GM12891 (cell line): ENCODE data around the gene ELF4.

ENCODE experiments used
- DNase-seq: peaks from one replicate; pipeline ENCODE4 v3.0.0; 2011; ENCODE audit warnings: low spot score; ENCODE audit not compliant: insufficient read length
- FAIRE-seq: peaks from 2 replicates; lab custom pipeline; 2011; peaks lifted over from hg19 to GRCh38; lab: Jason Lieb, UNC
- PAX5 ChIP-seq: IDR thresholded peaks from 2 replicates; pipeline ENCODE4 v1.6.1; 2011; ENCODE audit warnings: low read length, moderate library complexity, mild to moderate bottlenecking; ENCODE audit not compliant: insufficient read depth, severe bottlenecking
- POLR2A ChIP-seq: IDR thresholded peaks from 2 replicates; pipeline ENCODE4 v1.6.1; 2011; ENCODE audit warnings: low read depth, low read length, control low read depth
- POLR2AphosphoS5 ChIP-seq: IDR thresholded peaks from 2 replicates; pipeline ENCODE4 v1.6.1; 2011; ENCODE audit warnings: low read depth, low read length, control low read depth
- POU2F2 ChIP-seq: IDR thresholded peaks from 2 replicates; pipeline ENCODE4 v1.6.1; 2011; ENCODE audit warnings: low read depth, mild to moderate bottlenecking, control low read depth, low read length, moderate library complexity
- SPI1 ChIP-seq: IDR thresholded peaks from 2 replicates; pipeline ENCODE4 v1.6.1; 2011; ENCODE audit warnings: low read depth, low read length, control low read depth
- TAF1 ChIP-seq: IDR thresholded peaks from 2 replicates; pipeline ENCODE4 v1.6.1; 2011; ENCODE audit warnings: low read depth, low read length, control low read depth

ELF4 gene

DNA sequence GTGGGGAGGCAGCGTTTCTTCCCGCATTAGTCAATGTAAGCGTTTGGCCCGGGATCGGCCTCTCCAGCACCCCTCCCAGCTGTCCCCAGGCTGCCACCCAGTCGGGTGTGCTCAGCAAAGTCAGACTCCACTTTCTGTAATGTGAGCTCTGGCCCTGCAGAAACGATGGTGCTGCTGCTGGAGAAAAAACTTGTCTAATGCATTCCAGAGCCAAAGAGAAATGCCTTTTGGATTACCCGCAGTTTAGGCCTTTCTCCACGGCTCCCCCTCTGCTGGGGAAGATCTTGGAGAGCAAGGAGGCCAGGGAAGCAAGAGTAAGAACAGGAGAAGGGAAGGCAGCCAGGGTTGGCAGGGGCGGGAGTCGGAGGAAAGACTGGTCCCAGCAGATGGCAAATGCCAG, 55.2 kb downstream of the ELF4 start:
- FAIRE-seq (no peak), DNase-seq (no peak)
- TF ChIP-seq POLR2A = no peak
- TF ChIP-seq TAF1 = no peak
- no peak for TF ChIP-seq POLR2AphosphoS5
- no peak for TF ChIP-seq PAX5
- no peak for TF ChIP-seq POU2F2
- TF ChIP-seq SPI1 = no peak

DNA sequence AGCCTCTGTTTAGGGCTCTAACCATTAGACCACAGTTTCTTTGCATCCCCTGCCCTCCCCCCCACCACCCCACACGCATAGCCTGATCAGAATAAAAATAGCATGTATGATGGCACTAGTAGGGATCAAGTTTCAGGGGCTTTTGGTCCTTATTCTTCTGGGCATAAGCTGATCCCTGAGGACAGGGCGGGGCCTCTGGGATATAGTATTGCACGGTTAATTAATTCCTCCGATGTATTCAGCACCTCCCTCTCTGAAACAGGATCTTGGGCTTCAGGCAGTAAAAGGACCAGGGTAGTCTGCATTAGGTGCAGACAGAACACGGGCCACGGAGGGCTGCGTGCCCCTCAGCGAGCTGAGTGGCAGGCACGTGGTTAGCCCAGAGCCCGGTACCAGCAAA, 57.1 kb downstream of the ELF4 start:
- DNase-seq = no peak

DNA sequence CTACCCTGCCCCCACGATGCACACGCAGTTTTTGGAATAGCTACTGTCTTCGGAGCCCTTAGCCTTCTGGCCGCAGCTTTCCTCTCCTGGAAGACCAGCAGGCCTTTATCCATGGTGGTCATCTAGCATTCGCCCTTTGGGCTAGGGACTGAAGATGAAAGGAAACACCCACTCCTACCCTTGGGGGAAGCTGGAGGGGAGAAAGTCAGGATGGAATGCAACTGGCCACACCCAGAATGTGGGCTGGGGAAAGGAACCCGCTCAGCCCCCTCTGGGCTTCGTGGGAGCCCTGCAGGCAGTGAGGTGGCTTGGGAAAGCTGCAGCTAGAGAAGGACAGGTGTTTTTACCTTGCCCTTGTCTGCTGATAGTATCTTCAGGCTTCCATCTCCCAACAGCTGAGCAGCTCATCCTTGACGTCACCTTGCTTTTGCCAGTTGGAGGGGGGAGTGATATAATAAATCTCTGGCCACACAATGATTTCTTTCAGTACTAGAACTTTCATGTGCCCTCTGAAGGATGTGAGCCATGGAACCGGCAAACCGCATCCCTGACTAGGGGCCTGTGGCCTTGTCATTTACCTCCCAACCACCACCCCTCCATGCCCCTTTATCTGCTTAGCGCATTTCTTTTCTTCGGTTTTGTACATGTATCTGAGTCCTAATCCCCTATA, 59.0 kb downstream of the ELF4 start:
- FAIRE-seq (no peak), DNase-seq (no peak)
- TF ChIP-seq POLR2A (no peak), POU2F2 (no peak), TAF1 (no peak), PAX5 (no peak), POLR2AphosphoS5 (no peak), SPI1 (no peak)

More for the DNA sequence above, 57.1 kb downstream of the ELF4 start:
- no peak for FAIRE-seq
- TF ChIP-seq POU2F2 (no peak), POLR2A (no peak), SPI1 (no peak), PAX5 (no peak), TAF1 (no peak), POLR2AphosphoS5 (no peak)

DNA sequence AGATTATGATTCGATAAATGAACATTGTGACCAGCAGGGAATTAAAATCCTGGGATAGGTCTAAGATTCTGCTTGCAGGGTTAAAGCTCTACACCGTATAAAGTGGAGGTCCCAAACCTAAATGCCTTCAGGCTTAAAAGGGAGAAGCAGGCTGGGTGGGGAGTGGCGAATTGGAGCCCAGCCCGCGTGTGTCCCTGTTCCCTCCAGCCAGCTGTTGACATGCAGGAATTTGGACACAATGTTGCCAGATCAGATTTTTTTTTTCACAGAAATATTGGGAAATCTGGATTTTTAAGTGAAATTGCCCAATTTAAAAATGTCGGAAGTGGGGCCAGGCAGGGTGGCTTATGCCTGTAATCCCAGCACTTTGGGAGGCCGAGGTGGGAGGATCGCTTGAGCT, 60.5 kb downstream of the ELF4 start:
- TF ChIP-seq SPI1 (no peak), POLR2A (no peak), PAX5 (no peak), POLR2AphosphoS5 (no peak), TAF1 (no peak), POU2F2 (no peak)
- DNase-seq (no peak), FAIRE-seq (no peak)

DNA sequence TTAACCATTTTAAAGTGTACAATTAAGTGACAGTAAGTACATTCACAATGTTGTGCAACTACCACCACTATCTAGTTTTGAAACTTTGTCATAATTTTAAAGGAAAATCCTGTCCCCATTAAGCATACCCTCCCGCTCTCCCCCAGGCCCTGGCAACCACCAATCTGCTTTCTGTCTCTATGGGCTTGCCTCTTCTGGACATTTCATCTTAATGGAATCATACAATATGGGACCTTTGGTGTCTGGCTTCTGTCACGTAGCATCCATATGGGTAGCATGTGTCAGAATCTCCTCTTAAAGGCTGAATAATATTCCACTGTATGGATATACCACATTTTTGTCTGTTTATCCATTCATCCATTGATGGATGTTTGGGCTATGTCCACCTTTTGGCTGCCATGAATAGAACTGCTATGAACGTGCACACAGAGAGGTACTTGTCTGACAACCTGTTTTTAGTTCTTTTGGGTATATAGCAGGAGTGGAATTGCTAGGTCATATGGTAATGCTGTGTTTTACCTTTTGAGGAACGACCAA, 61.5 kb downstream of the ELF4 start:
- DNase-seq = no peak
- FAIRE-seq = peak; percentile 60
- no peak for TF ChIP-seq PAX5

DNA sequence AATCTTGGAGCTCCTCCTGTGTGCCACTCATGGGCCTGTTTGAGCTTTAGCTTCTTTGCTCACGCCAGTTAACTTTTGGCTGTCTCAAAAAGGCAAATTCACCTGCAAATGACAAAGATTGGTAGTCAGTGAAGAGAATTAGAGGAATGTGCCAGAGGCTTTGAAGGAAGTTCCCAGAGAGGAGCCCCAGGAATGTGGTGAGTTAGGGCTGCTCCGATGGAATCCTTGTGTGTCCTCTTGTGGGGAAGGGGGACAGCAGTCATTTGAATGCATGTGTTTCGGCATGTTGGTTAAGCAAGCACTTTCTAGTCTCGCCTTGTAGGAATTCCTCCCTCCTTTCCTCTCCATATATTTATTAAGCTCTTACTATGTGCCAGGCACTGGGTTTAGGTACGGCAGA, 62.9 kb downstream of the ELF4 start:
- DNase-seq (no peak), FAIRE-seq (no peak)
- TF ChIP-seq TAF1 = no peak
- no peak for TF ChIP-seq POU2F2
- TF ChIP-seq POLR2A = no peak
- TF ChIP-seq POLR2AphosphoS5 = no peak
- no peak for TF ChIP-seq SPI1
- no peak for TF ChIP-seq PAX5

DNA sequence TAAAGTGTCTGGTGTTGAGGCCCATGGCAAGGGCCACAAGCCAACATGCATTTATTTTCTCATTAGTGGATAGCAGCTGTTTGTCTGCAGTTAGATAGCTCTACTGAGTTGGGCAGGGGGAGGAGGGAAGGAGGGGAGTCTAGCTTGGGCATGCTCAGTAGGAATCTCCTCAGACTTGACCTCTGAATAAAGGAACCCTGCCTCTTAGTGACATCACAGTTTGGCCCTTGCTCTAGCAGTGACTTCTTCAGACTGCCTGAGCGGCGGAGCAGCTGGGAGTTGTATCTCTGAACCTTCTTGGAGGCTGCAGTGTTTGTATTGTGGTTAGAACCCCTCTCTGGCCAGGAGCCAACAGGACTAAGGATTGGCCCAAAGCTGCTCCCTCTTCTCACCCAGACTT, 70.5 kb downstream of the ELF4 start:
- DNase-seq (no peak), FAIRE-seq (no peak)
- TF ChIP-seq POU2F2 (no peak), POLR2A (no peak), TAF1 (no peak)

DNA sequence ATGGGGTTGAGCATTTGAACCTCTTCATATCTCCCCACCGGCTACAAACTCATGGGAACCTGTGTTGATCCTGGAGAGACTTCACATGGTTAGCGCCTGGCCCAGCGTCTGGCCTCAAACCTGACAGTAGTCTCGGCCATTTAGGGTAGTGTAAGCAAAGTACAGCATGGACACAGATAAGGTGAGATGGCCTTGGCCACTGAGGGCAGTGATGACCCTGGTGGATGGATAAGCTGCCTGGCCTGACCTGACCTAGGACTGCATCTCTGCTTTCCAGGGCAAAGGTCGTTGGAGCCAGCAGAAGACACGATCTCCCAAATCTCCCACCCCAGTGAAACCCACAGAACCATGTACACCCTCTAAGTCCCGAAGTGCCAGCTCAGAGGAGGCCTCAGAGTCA, 76.1 kb downstream of the ELF4 start:
- DNase-seq = no peak
- FAIRE-seq = no peak
- TF ChIP-seq POLR2AphosphoS5 (no peak), TAF1 (no peak), SPI1 (no peak), POU2F2 (no peak)

DNA sequence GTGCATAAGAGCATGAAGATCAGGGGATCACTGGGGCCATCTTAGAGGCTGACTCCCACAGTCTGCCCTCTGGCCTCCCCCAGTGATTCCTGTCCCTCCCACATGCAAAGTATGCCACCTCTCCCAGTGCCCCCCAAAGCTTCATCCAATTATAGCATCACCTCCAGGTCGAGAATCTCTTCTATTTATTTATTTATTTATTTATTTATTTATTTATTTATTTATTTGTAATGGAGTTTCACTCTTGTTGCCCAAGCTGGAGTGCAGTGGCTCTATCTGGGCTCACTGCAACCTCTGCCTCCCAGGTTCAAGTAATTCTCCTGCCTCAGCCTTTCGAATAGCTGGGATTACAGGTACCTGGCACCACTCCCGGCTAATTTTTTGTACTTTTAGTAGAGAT, 77.7 kb downstream of the ELF4 start:
- FAIRE-seq = no peak
- TF ChIP-seq POLR2A = no peak
- TF ChIP-seq TAF1 = no peak
- no peak for TF ChIP-seq POU2F2
- no peak for TF ChIP-seq PAX5
- DNase-seq = no peak

DNA sequence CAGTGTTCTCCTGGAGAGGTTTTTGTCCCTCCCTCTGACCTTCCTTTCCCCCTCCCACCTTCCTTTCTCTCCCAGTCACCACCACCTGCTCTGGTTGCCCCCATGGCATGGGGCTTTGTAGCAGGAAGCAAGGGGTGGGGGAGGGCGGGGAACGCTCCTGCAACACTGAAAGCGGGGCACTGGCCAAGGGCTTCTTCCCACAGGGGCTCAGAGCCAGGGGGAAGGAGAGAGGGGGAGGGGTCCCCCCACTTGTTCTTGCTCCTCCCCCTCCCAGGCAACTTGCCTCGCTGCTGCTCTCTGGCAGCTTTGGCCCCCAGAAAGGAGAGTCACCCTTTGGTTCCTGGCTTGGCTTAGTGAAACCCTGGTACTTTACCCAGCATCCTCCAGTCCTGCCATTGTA, 79.5 kb downstream of the ELF4 start:
- no peak for TF ChIP-seq POU2F2
- TF ChIP-seq SPI1 = no peak
- no peak for TF ChIP-seq POLR2AphosphoS5
- TF ChIP-seq PAX5 = no peak
- TF ChIP-seq POLR2A = no peak
- TF ChIP-seq TAF1 = no peak
- DNase-seq (no peak), FAIRE-seq (no peak)
